ENCODE results near the gene ZNF618.
A peak's percentile ranks its signal among the peaks of the same experiment; 100 is the strongest.

The ZNF618 gene

GRCh38 chr9:113876151-113876992 is at the start of gene ZNF618:
ZNF618 (plus strand) TSS chr9:113876309; CDS start chr9:113876381, 72 bp downstream.
- no peaks in the 10 kb centered on the region for H3K9me3 Mint-ChIP-seq (ENCODE audit: low read depth)
- peak within 1 kb of the TSS; percentile 96 for H3K4me3 Mint-ChIP-seq
- peaks cover 4% of the 10 kb centered on the region for H3K4me1 Mint-ChIP-seq (ENCODE audit: low read depth)
- peak within 1 kb of the TSS; percentile 5 for H3K27ac Mint-ChIP-seq
- H3K27me3 Mint-ChIP-seq = peaks cover 4% of the 10 kb centered on the region
- peaks cover 8% of the 10 kb centered on the region for H3K36me3 Mint-ChIP-seq

- H3K4me3 Mint-ChIP-seq = no peak overlapping the region
- H3K27me3 Mint-ChIP-seq = peaks cover 14% of the 10 kb centered on the region
- no peaks in the 10 kb centered on the region for H3K36me3 Mint-ChIP-seq
- peaks cover 6% of the 10 kb centered on the region for H3K4me1 Mint-ChIP-seq (ENCODE audit: low read depth)
- no peak overlapping the region for H3K27ac Mint-ChIP-seq
- peaks cover 23% of the 10 kb centered on the region for H3K9me3 Mint-ChIP-seq (ENCODE audit: low read depth)
Measured at GRCh38 chr9:113828221-113828620, 47.9 kb upstream of the ZNF618 start.

GRCh38 chr9:113837334-113837733 is 38.8 kb upstream of the ZNF618 start:
- H3K4me3 Mint-ChIP-seq = no peak overlapping the region
- no peak overlapping the region for H3K27ac Mint-ChIP-seq
- no peaks in the 10 kb centered on the region for H3K4me1 Mint-ChIP-seq (ENCODE audit: low read depth)
- peaks cover 6% of the 10 kb centered on the region for H3K27me3 Mint-ChIP-seq
- peaks cover 4% of the 10 kb centered on the region for H3K9me3 Mint-ChIP-seq (ENCODE audit: low read depth)
- peaks cover 3% of the 10 kb centered on the region for H3K36me3 Mint-ChIP-seq

- Mint-ChIP-seq H3K9me3 (ENCODE audit: low read depth) (peaks cover 9% of the 10 kb centered on the region), H3K27ac (no peak overlapping the region), H3K4me3 (no peak overlapping the region), H3K27me3 (peaks cover 5% of the 10 kb centered on the region), H3K36me3 (peaks cover under 1% of the 10 kb centered on the region), H3K4me1 (ENCODE audit: low read depth) (no peaks in the 10 kb centered on the region)
Measured at GRCh38 chr9:113842086-113842485, 34.0 kb upstream of the ZNF618 start.

GRCh38 chr9:113844466-113844865 is 31.6 kb upstream of the ZNF618 start:
- H3K9me3 Mint-ChIP-seq (ENCODE audit: low read depth) = peaks cover 9% of the 10 kb centered on the region
- H3K36me3 Mint-ChIP-seq = no peaks in the 10 kb centered on the region
- H3K4me1 Mint-ChIP-seq (ENCODE audit: low read depth) = no peaks in the 10 kb centered on the region
- H3K27me3 Mint-ChIP-seq = peaks cover 1% of the 10 kb centered on the region
- H3K27ac Mint-ChIP-seq = no peak overlapping the region
- no peak overlapping the region for H3K4me3 Mint-ChIP-seq

GRCh38 chr9:113851359-113851758 is 24.8 kb upstream of the ZNF618 start:
- H3K27me3 Mint-ChIP-seq = peaks cover 6% of the 10 kb centered on the region
- peaks cover 3% of the 10 kb centered on the region for H3K36me3 Mint-ChIP-seq
- H3K9me3 Mint-ChIP-seq (ENCODE audit: low read depth) = peaks cover 17% of the 10 kb centered on the region
- no peak overlapping the region for H3K4me3 Mint-ChIP-seq
- H3K4me1 Mint-ChIP-seq (ENCODE audit: low read depth) = peaks cover 5% of the 10 kb centered on the region
- no peak overlapping the region for H3K27ac Mint-ChIP-seq

- H3K9me3 Mint-ChIP-seq (ENCODE audit: low read depth) = peaks cover 15% of the 10 kb centered on the region
- H3K27ac Mint-ChIP-seq = no peak overlapping the region
- H3K4me1 Mint-ChIP-seq (ENCODE audit: low read depth) = peaks cover 5% of the 10 kb centered on the region
Measured at GRCh38 chr9:113851873-113852272, 24.2 kb upstream of the ZNF618 start.

GRCh38 chr9:113853333-113853732 is 22.8 kb upstream of the ZNF618 start:
- H3K4me1 Mint-ChIP-seq (ENCODE audit: low read depth) = peaks cover 5% of the 10 kb centered on the region

More at GRCh38 chr9:113851873-113852272, 24.2 kb upstream of the ZNF618 start:
- Mint-ChIP-seq H3K36me3 (peaks cover 3% of the 10 kb centered on the region), H3K4me3 (no peak overlapping the region), H3K27me3 (peaks cover 6% of the 10 kb centered on the region)

GRCh38 chr9:113854310-113854709 is 21.8 kb upstream of the ZNF618 start:
- Mint-ChIP-seq H3K27me3 (peaks cover 6% of the 10 kb centered on the region), H3K4me1 (ENCODE audit: low read depth) (peaks cover 5% of the 10 kb centered on the region), H3K27ac (no peak overlapping the region), H3K9me3 (ENCODE audit: low read depth) (peaks cover 12% of the 10 kb centered on the region), H3K36me3 (peaks cover 3% of the 10 kb centered on the region), H3K4me3 (no peak overlapping the region)

More at GRCh38 chr9:113853333-113853732, 22.8 kb upstream of the ZNF618 start:
- no peak overlapping the region for H3K4me3 Mint-ChIP-seq
- H3K27ac Mint-ChIP-seq = no peak overlapping the region
- H3K36me3 Mint-ChIP-seq = peaks cover 3% of the 10 kb centered on the region
- H3K27me3 Mint-ChIP-seq = peaks cover 6% of the 10 kb centered on the region
- H3K9me3 Mint-ChIP-seq (ENCODE audit: low read depth) = peaks cover 12% of the 10 kb centered on the region

GRCh38 chr9:113857875-113858274 is 18.2 kb upstream of the ZNF618 start:
- H3K27ac Mint-ChIP-seq = no peak overlapping the region

GRCh38 chr9:113858282-113858681 is 17.8 kb upstream of the ZNF618 start:
- H3K4me1 Mint-ChIP-seq (ENCODE audit: low read depth) = no peaks in the 10 kb centered on the region
- H3K9me3 Mint-ChIP-seq (ENCODE audit: low read depth) = no peaks in the 10 kb centered on the region
- H3K4me3 Mint-ChIP-seq = no peak overlapping the region
- H3K27ac Mint-ChIP-seq = no peak overlapping the region
- H3K27me3 Mint-ChIP-seq = peaks cover 15% of the 10 kb centered on the region
- no peaks in the 10 kb centered on the region for H3K36me3 Mint-ChIP-seq

More at GRCh38 chr9:113857875-113858274, 18.2 kb upstream of the ZNF618 start:
- Mint-ChIP-seq H3K9me3 (ENCODE audit: low read depth) (peaks cover 3% of the 10 kb centered on the region), H3K27me3 (peaks cover 16% of the 10 kb centered on the region), H3K4me3 (no peak overlapping the region), H3K4me1 (ENCODE audit: low read depth) (no peaks in the 10 kb centered on the region), H3K36me3 (no peaks in the 10 kb centered on the region)

GRCh38 chr9:113863345-113863744 is 12.8 kb upstream of the ZNF618 start:
- H3K27ac Mint-ChIP-seq = no peak overlapping the region
- H3K4me1 Mint-ChIP-seq (ENCODE audit: low read depth) = no peaks in the 10 kb centered on the region
- peaks cover 14% of the 10 kb centered on the region for H3K27me3 Mint-ChIP-seq
- no peaks in the 10 kb centered on the region for H3K9me3 Mint-ChIP-seq (ENCODE audit: low read depth)
- no peaks in the 10 kb centered on the region for H3K36me3 Mint-ChIP-seq
- H3K4me3 Mint-ChIP-seq = no peak overlapping the region

GRCh38 chr9:113868501-113868900 is 7.6 kb upstream of the ZNF618 start:
- no peaks in the 10 kb centered on the region for H3K4me1 Mint-ChIP-seq (ENCODE audit: low read depth)
- no peaks in the 10 kb centered on the region for H3K36me3 Mint-ChIP-seq
- H3K27me3 Mint-ChIP-seq = peaks cover 3% of the 10 kb centered on the region
- no peak overlapping the region for H3K27ac Mint-ChIP-seq
- H3K4me3 Mint-ChIP-seq = no peak overlapping the region
- H3K9me3 Mint-ChIP-seq (ENCODE audit: low read depth) = no peaks in the 10 kb centered on the region

- H3K27ac Mint-ChIP-seq = no peak overlapping the region
- peaks cover 2% of the 10 kb centered on the region for H3K36me3 Mint-ChIP-seq
- H3K4me1 Mint-ChIP-seq (ENCODE audit: low read depth) = peaks cover 4% of the 10 kb centered on the region
- no peak overlapping the region for H3K4me3 Mint-ChIP-seq
- no peaks in the 10 kb centered on the region for H3K9me3 Mint-ChIP-seq (ENCODE audit: low read depth)
- peaks cover 5% of the 10 kb centered on the region for H3K27me3 Mint-ChIP-seq
Measured at GRCh38 chr9:113872485-113873143, 3.5 kb upstream of the ZNF618 start.

GRCh38 chr9:113873446-113873845 is 2.7 kb upstream of the ZNF618 start:
- no peaks in the 10 kb centered on the region for H3K9me3 Mint-ChIP-seq (ENCODE audit: low read depth)
- H3K27me3 Mint-ChIP-seq = peaks cover 5% of the 10 kb centered on the region
- H3K36me3 Mint-ChIP-seq = peaks cover 2% of the 10 kb centered on the region
- H3K4me1 Mint-ChIP-seq (ENCODE audit: low read depth) = peaks cover 4% of the 10 kb centered on the region
- no peak overlapping the region for H3K4me3 Mint-ChIP-seq
- H3K27ac Mint-ChIP-seq = no peak overlapping the region
